ENCODE measurements around the gene TOE1.

- no peak for TF ChIP-seq CEBPB (tag; IDR thresholded peaks at IDR 0.05)
- TF ChIP-seq, protein P1, sequence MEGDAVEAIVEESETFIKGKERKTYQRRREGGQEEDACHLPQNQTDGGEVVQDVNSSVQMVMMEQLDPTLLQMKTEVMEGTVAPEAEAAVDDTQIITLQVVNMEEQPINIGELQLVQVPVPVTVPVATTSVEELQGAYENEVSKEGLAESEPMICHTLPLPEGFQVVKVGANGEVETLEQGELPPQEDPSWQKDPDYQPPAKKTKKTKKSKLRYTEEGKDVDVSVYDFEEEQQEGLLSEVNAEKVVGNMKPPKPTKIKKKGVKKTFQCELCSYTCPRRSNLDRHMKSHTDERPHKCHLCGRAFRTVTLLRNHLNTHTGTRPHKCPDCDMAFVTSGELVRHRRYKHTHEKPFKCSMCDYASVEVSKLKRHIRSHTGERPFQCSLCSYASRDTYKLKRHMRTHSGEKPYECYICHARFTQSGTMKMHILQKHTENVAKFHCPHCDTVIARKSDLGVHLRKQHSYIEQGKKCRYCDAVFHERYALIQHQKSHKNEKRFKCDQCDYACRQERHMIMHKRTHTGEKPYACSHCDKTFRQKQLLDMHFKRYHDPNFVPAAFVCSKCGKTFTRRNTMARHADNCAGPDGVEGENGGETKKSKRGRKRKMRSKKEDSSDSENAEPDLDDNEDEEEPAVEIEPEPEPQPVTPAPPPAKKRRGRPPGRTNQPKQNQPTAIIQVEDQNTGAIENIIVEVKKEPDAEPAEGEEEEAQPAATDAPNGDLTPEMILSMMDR (IDR thresholded peaks at IDR 0.05 in 2 of 3, conservative IDR thresholded peaks at IDR 0.05 in 1 of 3; ENCODE audit: insufficient read depth in 2 of 3, low read depth in 1 of 3, low read length in 3 of 3): peak in 2 of 3 experiments; percentile 2 to 19; a peak in 1 of 6 replicates
Measured at GRCh38 chr1:45334308-45335245, 5.4 kb upstream of the TOE1 start.

Data from K562 (cell line).